ENCODE measurements around the gene RAB39A.

RAB39A gene

GRCh38 chr11:107951155-107951554 lies 22.9 kb downstream of the RAB39A start:
- no peak for TF ChIP-seq ZFX (IDR thresholded peaks at IDR 0.05)

GRCh38 chr11:107953446-107953845 lies 25.2 kb downstream of the RAB39A start:
- TF ChIP-seq ZFX (IDR thresholded peaks at IDR 0.05) (no peak), CTCF (conservative IDR thresholded peaks at IDR 0.05) (no peak)
- H3K27ac ChIP-seq = no peak overlapping the region

More at GRCh38 chr11:107951155-107951554, 22.9 kb downstream of the RAB39A start:
- no peak overlapping the region for H3K27ac ChIP-seq

DNA sequence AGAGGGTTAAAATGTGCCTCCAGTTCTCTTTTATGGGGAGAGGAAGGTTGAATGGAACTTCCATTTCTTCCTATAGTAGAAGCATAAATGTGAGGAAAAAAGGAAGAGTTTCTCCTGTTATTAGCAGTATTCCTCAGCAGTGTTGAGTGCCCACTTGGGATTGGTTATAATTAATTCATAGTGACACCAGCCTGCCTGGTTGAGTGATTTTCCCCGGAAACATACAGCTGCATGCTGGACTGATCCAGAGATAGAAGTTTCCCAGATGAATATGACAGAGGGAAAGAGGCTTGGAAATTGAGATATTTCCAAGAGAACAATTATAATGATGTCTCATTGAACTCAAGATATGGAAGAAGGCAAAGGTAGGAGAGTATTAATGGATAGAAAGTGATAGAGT lies 28.3 kb downstream of the RAB39A start:
- TF ChIP-seq ZFX (IDR thresholded peaks at IDR 0.05) = no peak
- no peak for TF ChIP-seq CTCF (conservative IDR thresholded peaks at IDR 0.05)
- no peak overlapping the region for H3K27ac ChIP-seq

DNA sequence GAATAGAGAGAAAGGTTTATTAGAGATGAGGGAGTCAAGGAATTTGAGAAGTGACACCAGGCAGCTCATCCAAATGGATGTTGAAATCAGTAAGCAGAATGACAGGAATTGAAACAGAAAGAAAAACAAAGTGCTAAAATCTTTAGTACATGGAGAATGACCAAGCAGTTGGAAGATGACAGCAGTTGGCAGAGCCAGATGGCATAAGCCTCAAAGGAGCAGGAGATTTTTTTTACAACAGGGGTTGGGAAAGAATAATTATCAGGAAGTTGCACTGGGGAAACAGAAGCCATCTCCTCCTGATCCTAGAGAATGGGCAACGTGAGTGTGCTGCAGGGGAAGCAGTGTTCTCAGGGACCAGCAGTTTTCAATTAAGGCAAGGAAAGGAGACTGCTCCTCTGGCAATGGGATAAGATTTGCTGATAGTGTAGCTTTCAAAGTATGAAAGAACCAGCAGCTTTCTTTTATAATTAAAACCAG lies 28.9 kb downstream of the RAB39A start:
- no peak overlapping the region for H3K27ac ChIP-seq
- TF ChIP-seq ZFX (IDR thresholded peaks at IDR 0.05) (no peak), CTCF (conservative IDR thresholded peaks at IDR 0.05) (no peak)

GRCh38 chr11:107961480-107961879 lies 33.2 kb downstream of the RAB39A start:
- H3K27ac ChIP-seq = no peak overlapping the region
- no peak for TF ChIP-seq CTCF (conservative IDR thresholded peaks at IDR 0.05)
- no peak for TF ChIP-seq ZFX (IDR thresholded peaks at IDR 0.05)

- no peak overlapping the region for H3K27ac ChIP-seq
Observed at GRCh38 chr11:107962181-107962580, 33.9 kb downstream of the RAB39A start.

DNA sequence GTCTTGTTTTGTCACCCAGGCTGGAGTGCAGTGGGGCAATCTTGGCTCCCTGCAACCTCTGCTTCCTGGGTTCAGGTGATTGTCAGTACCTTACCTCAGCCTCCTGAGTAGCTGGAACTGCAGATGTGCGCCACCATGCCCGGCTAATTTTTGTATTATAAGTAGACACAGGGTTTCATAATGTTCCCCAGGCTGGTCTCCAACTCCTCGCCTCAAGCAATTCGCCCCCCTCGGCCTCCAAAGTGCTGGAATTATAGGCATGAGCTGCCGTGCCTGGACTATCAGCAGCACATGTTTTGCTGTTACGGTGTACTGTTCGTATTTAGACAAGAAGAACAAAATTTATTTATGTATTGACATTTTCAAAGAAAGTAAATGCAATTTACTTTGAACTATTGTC lies 34.8 kb downstream of the RAB39A start:
- no peak overlapping the region for H3K27ac ChIP-seq

More at GRCh38 chr11:107962181-107962580, 33.9 kb downstream of the RAB39A start:
- TF ChIP-seq ZFX (IDR thresholded peaks at IDR 0.05) (no peak), CTCF (conservative IDR thresholded peaks at IDR 0.05) (no peak)

More for the DNA sequence above, 34.8 kb downstream of the RAB39A start:
- TF ChIP-seq CTCF (conservative IDR thresholded peaks at IDR 0.05) (no peak), ZFX (IDR thresholded peaks at IDR 0.05) (no peak)

Data from C4-2B (cell line).